Measurements from ENCODE around the gene MCOLN2.

GRCh38 chr1:84877592-84877991 is 119.3 kb downstream of the MCOLN2 start:
- TF ChIP-seq CTCF (conservative IDR thresholded peaks at IDR 0.05) = no peak
- no peak for TF ChIP-seq EZH2 (IDR thresholded peaks at IDR 0.05; ENCODE audit: low read depth)

Data from PC-9 (cell line).